GM23338 (cell line): ENCODE measurements around the gene TSPAN7. TPM values are rescaled to one million over a fixed set of nuclear protein-coding genes. Genes with fewer than 3 reads are reported as not detected.

ENCODE experiments used
- ATAC-seq: fragments of 200-7000 bp; cut with Tn5 transposase; 3 replicates; pipeline ENCODE4 v1.9.1; 2020
- DNase-seq: peaks from one replicate; pipeline ENCODE4 v3.0.0-alpha.2; 2015; ENCODE audit warnings: low spot score
- H2AFZ ChIP-seq: fragments of 200-600 bp; sonication (generic); 2 replicates; pipeline ENCODE4 v1.8.0; 2016; ENCODE audit warnings: antibody characterized with exemption, mild to moderate bottlenecking, moderate library complexity
- H3F3A ChIP-seq: fragments of 200-600 bp; sonication (generic); replicated peaks from 2 replicates; pipeline ENCODE4 v1.8.0; 2017; ENCODE audit warnings: antibody characterized with exemption, mixed run types, low read depth
- H3K27ac ChIP-seq: fragments of 200-600 bp; sonication (generic); 2 replicates; pipeline ENCODE4 v1.6.1; 2016; ENCODE audit warnings: low read depth
- H3K27me3 ChIP-seq: fragments of 200-600 bp; sonication (generic); 2 replicates; pipeline ENCODE4 v1.8.0; 2016; ENCODE audit warnings: mild to moderate bottlenecking, mixed run types, moderate library complexity; ENCODE audit not compliant: insufficient read depth
- H3K36me3 ChIP-seq: fragments of 200-600 bp; sonication (generic); 2 replicates; pipeline ENCODE4 v1.8.0; 2016; ENCODE audit warnings: mild to moderate bottlenecking; ENCODE audit not compliant: insufficient read depth
- H3K4me1 ChIP-seq: fragments of 200-600 bp; sonication (generic); 2 replicates; pipeline ENCODE4 v1.8.0; 2016; ENCODE audit warnings: mild to moderate bottlenecking, moderate library complexity; ENCODE audit not compliant: insufficient read depth
- H3K4me2 ChIP-seq: fragments of 200-600 bp; sonication (generic); 2 replicates; pipeline ENCODE4 v1.7.1; 2017; ENCODE audit warnings: mixed run types
- H3K4me3 ChIP-seq: fragments of 200-600 bp; sonication (generic); 2 replicates; pipeline ENCODE4 v1.6.1; 2016; ENCODE audit warnings: mixed run types
- H3K79me2 ChIP-seq: fragments of 200-600 bp; sonication (generic); replicated peaks from 2 replicates; pipeline ENCODE4 v1.8.0; 2017; ENCODE audit warnings: mild to moderate bottlenecking; ENCODE audit not compliant: insufficient read depth
- H3K9me2 ChIP-seq: fragments of 200-600 bp; sonication (generic); 2 replicates; pipeline ENCODE4 v1.8.0; 2017; ENCODE audit not compliant: insufficient read depth
- H4K20me1 ChIP-seq: fragments of 200-600 bp; sonication (generic); replicated peaks from 2 replicates; pipeline ENCODE4 v1.8.0; 2017; ENCODE audit warnings: mild to moderate bottlenecking; ENCODE audit not compliant: insufficient read depth
- H3K27ac Mint-ChIP-seq: 2 replicates; pipeline ENCODE4 v1.8.0; 2020; ENCODE audit warnings: inconsistent platforms, mild to moderate bottlenecking, moderate library complexity, mixed read lengths
- H3K27me3 Mint-ChIP-seq: 3 replicates; pipeline ENCODE4 v1.8.0; 2022; ENCODE audit warnings: low read depth, mild to moderate bottlenecking, moderate library complexity, mixed read lengths, inconsistent platforms; ENCODE audit not compliant: insufficient read depth, poor library complexity
- H3K36me3 Mint-ChIP-seq: 3 replicates; pipeline ENCODE4 v1.8.0; 2021; ENCODE audit warnings: low read depth, mild to moderate bottlenecking, inconsistent platforms, moderate library complexity, mixed read lengths
- H3K4me1 Mint-ChIP-seq: 3 replicates; pipeline ENCODE4 v1.8.0; 2020; ENCODE audit warnings: mild to moderate bottlenecking, inconsistent platforms, mixed read lengths
- H3K4me3 Mint-ChIP-seq: 3 replicates; pipeline ENCODE4 v1.8.0; 2021; ENCODE audit warnings: moderate library complexity, mild to moderate bottlenecking, inconsistent platforms, mixed read lengths
- H3K9me3 Mint-ChIP-seq: 3 replicates; pipeline ENCODE4 v1.8.0; 2020; ENCODE audit warnings: moderate library complexity, mild to moderate bottlenecking, inconsistent platforms, mixed read lengths
- EZH2 ChIP-seq: fragments of 200-600 bp; sonication (generic); IDR thresholded peaks from one replicate; pipeline ENCODE4 v1.8.0; 2017; ENCODE audit warnings: antibody characterized with exemption, mild to moderate bottlenecking, low read depth; ENCODE audit not compliant: unreplicated experiment
- EZH2phosphoT487 ChIP-seq: fragments of 200-600 bp; sonication (generic); IDR thresholded peaks from one replicate; pipeline ENCODE4 v1.8.1; 2018; ENCODE audit warnings: antibody characterized with exemption; ENCODE audit not compliant: unreplicated experiment
- JUNB ChIP-seq: IDR thresholded peaks from one replicate; pipeline ENCODE4 v1.6.1; 2016; ENCODE audit warnings: antibody characterized with exemption; ENCODE audit not compliant: unreplicated experiment
- NANOG ChIP-seq: IDR thresholded peaks from 2 replicates; pipeline ENCODE4 v1.6.1; 2016; ENCODE audit warnings: antibody characterized with exemption, borderline replicate concordance
- ZNF331 ChIP-seq: fragments of 250-450 bp; sonication (Bioruptor Pico); IDR thresholded peaks from 2 replicates; pipeline ENCODE4 v1.5.0; 2020; ENCODE audit warnings: low read depth, mild to moderate bottlenecking, moderate library complexity
- polyA plus RNA-seq: library from polyadenylated mRNA; unstranded; fragments of >200 nt; fragmentation: Nextera tagmentation; extraction: Ambion mirVana; gene quantifications from 2 replicates; pipeline ENCODE4 v1.2.1, GENCODE V29; 2016
- total RNA-seq: library from RNA; depleted of rRNA; stranded (reverse); fragments of >200 nt; shearing (Covaris generic); gene quantifications from 2 replicates; pipeline ENCODE4 v1.2.3, GENCODE V29; 2014
- TF ChIP-seq, protein P1 (sequence below): IDR thresholded peaks from 2 replicates; pipeline ENCODE4 v1.6.1; 2016; ENCODE audit warnings: antibody characterized with exemption
- TF ChIP-seq, protein P2 (sequence below), 2 experiments: fragments of 200-600 bp in 1 of 2; sonication (generic) in 1 of 2; conservative IDR thresholded peaks; 2 replicates each; pipeline versions ENCODE4 v1.5.1 to v1.6.1; 2016 to 2017; ENCODE audit warnings: antibody characterized with exemption in 2 of 2, low read depth in 2 of 2, mild to moderate bottlenecking in 2 of 2, moderate library complexity in 1 of 2
- TF ChIP-seq, protein P3 (sequence below): IDR thresholded peaks from one replicate; pipeline ENCODE4 v1.6.1; 2018; ENCODE audit warnings: antibody characterized with exemption; ENCODE audit not compliant: unreplicated experiment

Gene TSPAN7
- total and polyA plus RNA-seq, 2 experiments from 2014 or later, result 7.2 to 11.5 TPM

DNA sequence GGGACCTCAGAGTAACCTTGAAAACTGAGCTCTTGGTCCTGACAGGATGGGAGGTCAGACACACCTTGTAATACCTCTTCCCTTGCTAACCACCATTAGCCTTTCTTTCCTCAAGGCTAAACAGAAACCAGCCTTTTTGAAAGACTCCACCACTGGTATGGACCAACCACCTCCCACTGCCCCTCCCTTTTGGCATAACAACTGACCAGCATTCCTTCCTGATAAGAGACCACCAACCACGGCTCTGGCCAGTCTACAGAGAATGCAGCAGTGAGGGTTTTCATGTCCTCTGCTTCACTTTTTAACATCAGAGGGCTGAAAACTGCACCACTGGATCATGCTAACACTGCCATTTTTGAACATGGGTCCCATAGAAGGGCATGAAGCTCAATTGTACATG is 139.7 kb downstream of the TSPAN7 start:
- Mint-ChIP-seq H3K4me3 (no peak overlapping the region), H3K4me1 (peaks cover 7% of the 10 kb centered on the region; the same call in 2 of the 3 replicates), H3K27ac (no peak overlapping the region; the same call in 1 of the 2 replicates), H3K9me3 (no peaks in the 10 kb centered on the region), H3K36me3 (no peaks in the 10 kb centered on the region), H3K27me3 (no peaks in the 10 kb centered on the region)
- no peaks in the 10 kb centered on the region for H3K9me2 ChIP-seq
- H3K4me3 ChIP-seq, result no peak overlapping the region
- H3K27me3 ChIP-seq, result no peaks in the 10 kb centered on the region
- no peak for TF ChIP-seq JUNB
- TF ChIP-seq ZNF331 (CRISPR knock-in tag), result no peak
- no peak for TF ChIP-seq NANOG
- TF ChIP-seq EZH2, result no peak
- TF ChIP-seq, protein P1, sequence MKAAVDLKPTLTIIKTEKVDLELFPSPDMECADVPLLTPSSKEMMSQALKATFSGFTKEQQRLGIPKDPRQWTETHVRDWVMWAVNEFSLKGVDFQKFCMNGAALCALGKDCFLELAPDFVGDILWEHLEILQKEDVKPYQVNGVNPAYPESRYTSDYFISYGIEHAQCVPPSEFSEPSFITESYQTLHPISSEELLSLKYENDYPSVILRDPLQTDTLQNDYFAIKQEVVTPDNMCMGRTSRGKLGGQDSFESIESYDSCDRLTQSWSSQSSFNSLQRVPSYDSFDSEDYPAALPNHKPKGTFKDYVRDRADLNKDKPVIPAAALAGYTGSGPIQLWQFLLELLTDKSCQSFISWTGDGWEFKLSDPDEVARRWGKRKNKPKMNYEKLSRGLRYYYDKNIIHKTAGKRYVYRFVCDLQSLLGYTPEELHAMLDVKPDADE, result no peak
- TF ChIP-seq, protein P2, sequence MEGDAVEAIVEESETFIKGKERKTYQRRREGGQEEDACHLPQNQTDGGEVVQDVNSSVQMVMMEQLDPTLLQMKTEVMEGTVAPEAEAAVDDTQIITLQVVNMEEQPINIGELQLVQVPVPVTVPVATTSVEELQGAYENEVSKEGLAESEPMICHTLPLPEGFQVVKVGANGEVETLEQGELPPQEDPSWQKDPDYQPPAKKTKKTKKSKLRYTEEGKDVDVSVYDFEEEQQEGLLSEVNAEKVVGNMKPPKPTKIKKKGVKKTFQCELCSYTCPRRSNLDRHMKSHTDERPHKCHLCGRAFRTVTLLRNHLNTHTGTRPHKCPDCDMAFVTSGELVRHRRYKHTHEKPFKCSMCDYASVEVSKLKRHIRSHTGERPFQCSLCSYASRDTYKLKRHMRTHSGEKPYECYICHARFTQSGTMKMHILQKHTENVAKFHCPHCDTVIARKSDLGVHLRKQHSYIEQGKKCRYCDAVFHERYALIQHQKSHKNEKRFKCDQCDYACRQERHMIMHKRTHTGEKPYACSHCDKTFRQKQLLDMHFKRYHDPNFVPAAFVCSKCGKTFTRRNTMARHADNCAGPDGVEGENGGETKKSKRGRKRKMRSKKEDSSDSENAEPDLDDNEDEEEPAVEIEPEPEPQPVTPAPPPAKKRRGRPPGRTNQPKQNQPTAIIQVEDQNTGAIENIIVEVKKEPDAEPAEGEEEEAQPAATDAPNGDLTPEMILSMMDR (conservative IDR thresholded peaks at IDR 0.05; ENCODE audit: low read depth in 2 of 2), result no peak
- TF ChIP-seq EZH2phosphoT487, result no peak
- H3K36me3 ChIP-seq, result no peaks in the 10 kb centered on the region
- DNase-seq (peak; percentile 20), ATAC-seq (peak; percentile 36; the same call in 1 of the 3 replicates)
- H2AFZ ChIP-seq, result no peak overlapping the region
- no peaks in the 10 kb centered on the region for H3K79me2 ChIP-seq
- no peaks in the 10 kb centered on the region for H4K20me1 ChIP-seq
- H3K4me1 ChIP-seq, result peaks cover 5% of the 10 kb centered on the region
- no peak overlapping the region for H3K27ac ChIP-seq
- H3F3A ChIP-seq, result no peaks in the 10 kb centered on the region
- H3K4me2 ChIP-seq, result no peak overlapping the region

DNA sequence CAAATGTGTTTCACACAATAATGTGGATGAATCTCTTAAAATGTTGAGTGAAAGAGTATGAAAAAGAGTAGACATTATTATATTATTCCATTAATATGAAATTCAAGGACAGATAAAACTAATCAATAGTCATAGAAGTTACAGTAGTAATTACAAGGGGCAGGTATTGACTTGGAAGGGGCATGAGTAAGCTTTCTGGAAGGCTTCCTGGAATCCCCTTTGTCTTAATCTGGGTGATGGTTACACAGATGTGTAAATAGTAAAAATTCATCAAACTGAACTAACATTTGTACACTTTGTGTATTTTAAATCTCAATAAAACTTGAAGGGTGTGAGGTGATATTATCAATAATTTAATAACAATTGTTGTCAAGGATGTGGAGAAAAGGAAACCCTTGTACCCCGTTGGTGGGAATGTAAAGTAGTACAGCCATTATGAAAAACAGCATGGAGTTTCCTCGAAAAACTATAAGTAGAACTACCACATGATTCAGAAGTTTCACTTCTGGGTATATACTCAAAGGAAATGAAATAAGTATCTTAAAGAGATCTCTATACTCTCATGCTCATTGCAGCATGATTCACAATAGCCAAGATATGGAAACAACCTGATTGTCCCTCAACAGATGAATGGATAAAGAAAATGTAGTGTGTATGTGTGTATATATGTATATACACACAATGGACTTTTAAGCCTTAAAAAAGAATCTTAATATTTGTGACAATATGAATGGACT is 143.0 kb downstream of the TSPAN7 start:
- no peak for DNase-seq
- H3K4me1 Mint-ChIP-seq, result peaks cover 7% of the 10 kb centered on the region; the same call in 2 of the 3 replicates
- H3K4me3 Mint-ChIP-seq, result no peak overlapping the region
- H3K9me3 Mint-ChIP-seq, result no peaks in the 10 kb centered on the region
- peaks cover 5% of the 10 kb centered on the region for H3K4me1 ChIP-seq
- H3F3A ChIP-seq, result no peaks in the 10 kb centered on the region
- H3K4me3 ChIP-seq, result no peak overlapping the region
- no peak overlapping the region for H2AFZ ChIP-seq
- H3K27ac Mint-ChIP-seq, result no peak overlapping the region
- no peak overlapping the region for H3K27ac ChIP-seq
- no peak for ATAC-seq
- H4K20me1 ChIP-seq, result no peaks in the 10 kb centered on the region
- no peaks in the 10 kb centered on the region for H3K36me3 Mint-ChIP-seq
- no peak overlapping the region for H3K4me2 ChIP-seq
- no peaks in the 10 kb centered on the region for H3K27me3 ChIP-seq
- no peaks in the 10 kb centered on the region for H3K27me3 Mint-ChIP-seq
- no peaks in the 10 kb centered on the region for H3K9me2 ChIP-seq
- no peaks in the 10 kb centered on the region for H3K36me3 ChIP-seq
- H3K79me2 ChIP-seq, result no peaks in the 10 kb centered on the region
- TF ChIP-seq ZNF331 (CRISPR knock-in tag), result no peak
- TF ChIP-seq, protein P2 (conservative IDR thresholded peaks at IDR 0.05; ENCODE audit: low read depth in 2 of 2), result no peak
- TF ChIP-seq, protein P3, sequence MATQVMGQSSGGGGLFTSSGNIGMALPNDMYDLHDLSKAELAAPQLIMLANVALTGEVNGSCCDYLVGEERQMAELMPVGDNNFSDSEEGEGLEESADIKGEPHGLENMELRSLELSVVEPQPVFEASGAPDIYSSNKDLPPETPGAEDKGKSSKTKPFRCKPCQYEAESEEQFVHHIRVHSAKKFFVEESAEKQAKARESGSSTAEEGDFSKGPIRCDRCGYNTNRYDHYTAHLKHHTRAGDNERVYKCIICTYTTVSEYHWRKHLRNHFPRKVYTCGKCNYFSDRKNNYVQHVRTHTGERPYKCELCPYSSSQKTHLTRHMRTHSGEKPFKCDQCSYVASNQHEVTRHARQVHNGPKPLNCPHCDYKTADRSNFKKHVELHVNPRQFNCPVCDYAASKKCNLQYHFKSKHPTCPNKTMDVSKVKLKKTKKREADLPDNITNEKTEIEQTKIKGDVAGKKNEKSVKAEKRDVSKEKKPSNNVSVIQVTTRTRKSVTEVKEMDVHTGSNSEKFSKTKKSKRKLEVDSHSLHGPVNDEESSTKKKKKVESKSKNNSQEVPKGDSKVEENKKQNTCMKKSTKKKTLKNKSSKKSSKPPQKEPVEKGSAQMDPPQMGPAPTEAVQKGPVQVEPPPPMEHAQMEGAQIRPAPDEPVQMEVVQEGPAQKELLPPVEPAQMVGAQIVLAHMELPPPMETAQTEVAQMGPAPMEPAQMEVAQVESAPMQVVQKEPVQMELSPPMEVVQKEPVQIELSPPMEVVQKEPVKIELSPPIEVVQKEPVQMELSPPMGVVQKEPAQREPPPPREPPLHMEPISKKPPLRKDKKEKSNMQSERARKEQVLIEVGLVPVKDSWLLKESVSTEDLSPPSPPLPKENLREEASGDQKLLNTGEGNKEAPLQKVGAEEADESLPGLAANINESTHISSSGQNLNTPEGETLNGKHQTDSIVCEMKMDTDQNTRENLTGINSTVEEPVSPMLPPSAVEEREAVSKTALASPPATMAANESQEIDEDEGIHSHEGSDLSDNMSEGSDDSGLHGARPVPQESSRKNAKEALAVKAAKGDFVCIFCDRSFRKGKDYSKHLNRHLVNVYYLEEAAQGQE, result no peak
